ENCODE measurements around the gene XNDC1N.

DNA sequence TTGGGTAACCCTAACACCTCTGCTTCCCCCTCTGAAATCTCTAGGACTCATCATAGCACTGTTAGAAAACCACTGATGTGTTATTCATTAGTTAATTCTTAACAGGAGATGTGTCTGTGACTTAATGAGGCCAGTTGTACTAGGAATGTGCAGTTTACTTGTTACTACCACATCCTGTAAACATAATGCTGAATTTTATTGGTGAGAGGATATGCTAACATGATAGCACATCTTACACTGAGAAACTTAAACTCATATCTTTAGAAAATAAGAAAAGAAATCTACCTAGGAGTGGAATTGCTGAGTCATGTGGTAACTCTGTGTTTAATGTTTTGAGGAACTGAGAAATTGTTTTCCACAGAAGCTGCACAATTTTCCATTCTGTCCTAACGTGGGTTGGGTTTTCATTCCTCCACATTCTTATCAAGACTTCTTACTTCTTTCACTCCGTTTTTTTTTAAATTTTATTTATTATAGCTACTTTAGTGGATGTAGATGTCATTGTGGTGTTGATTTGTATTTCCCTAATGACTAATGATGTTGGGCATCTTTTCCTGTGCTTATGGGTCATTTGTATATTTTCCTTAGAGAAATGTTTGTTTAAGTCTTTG, 34.1 kb upstream of the XNDC1N start:
- TF ChIP-seq, protein P1, sequence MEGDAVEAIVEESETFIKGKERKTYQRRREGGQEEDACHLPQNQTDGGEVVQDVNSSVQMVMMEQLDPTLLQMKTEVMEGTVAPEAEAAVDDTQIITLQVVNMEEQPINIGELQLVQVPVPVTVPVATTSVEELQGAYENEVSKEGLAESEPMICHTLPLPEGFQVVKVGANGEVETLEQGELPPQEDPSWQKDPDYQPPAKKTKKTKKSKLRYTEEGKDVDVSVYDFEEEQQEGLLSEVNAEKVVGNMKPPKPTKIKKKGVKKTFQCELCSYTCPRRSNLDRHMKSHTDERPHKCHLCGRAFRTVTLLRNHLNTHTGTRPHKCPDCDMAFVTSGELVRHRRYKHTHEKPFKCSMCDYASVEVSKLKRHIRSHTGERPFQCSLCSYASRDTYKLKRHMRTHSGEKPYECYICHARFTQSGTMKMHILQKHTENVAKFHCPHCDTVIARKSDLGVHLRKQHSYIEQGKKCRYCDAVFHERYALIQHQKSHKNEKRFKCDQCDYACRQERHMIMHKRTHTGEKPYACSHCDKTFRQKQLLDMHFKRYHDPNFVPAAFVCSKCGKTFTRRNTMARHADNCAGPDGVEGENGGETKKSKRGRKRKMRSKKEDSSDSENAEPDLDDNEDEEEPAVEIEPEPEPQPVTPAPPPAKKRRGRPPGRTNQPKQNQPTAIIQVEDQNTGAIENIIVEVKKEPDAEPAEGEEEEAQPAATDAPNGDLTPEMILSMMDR (IDR thresholded peaks at IDR 0.05), result no peak
- TF ChIP-seq POLR2A (IDR thresholded peaks at IDR 0.05), result no peak

Measured in esophagus squamous epithelium (tissue), 4 donors.